Astrocyte of the spinal cord (primary cell): ENCODE data around the gene POLD2.
A peak's percentile ranks its signal among the peaks of the same experiment; 100 is the strongest.

Experiments used
- DNase-seq: peaks from one replicate; pipeline ENCODE4 v3.0.0; 2011; ENCODE audit warnings: low read depth, low spot score
- H3K4me3 ChIP-seq: 2 replicates; pipeline ENCODE4 v1.5.1; 2011; ENCODE audit warnings: low read depth, mild to moderate bottlenecking, low read length, moderate library complexity
- in situ Hi-C: cut with HindIII; loops from 2 replicates; pipeline ENCODE4 v1.10.0; 2017; ENCODE audit warnings: low sequenced_read_pairs
- TF ChIP-seq, protein P1 (sequence below): IDR thresholded peaks from 2 replicates; pipeline ENCODE4 v1.5.1; 2012; ENCODE audit warnings: low read depth, mild to moderate bottlenecking, low read length, inconsistent platforms

Gene POLD2

DNA sequence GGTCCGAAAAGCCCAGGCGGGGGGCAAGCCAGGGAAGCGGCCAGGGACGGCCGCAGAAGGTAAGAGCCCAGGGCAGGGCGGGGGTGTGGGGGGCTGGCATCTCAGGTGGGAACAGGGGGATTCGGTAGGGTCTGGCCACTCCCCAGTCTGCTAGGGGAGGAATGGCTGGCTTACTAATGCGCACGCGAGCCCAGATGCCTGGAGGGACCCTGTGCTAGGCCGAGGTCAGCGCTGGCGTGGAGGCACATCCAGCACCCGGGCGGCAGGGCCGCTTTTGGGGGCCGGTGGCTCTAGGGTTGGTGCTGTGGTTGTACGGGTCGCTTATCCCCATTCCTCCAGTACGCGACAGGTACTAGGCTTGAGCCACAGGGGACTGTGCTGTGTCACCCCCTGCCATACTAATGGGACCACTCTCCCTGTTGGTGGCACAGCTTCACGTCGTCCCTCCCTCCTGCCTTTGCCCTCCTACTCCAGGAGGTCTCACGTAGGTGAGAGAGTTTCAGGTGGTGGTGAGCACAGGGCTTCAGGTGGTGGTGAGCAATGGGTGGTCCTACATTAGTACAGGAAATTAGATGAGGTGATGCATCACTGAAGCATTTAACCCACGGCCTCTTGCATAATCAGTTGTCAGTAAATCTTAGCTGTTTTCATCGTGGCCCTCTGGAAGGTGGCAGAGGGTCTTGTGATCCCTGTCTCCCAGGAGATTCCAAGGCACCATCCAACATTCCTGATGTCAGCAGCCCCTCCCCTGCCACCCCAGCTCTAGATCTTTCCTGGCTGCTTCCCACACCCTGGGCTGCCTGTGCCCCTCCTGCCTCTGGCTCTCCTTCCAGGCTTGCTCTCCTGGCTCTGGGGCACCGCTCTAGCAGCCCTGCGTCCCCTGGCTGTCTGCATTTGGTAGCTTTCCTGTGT lies 18.2 kb downstream of the POLD2 start:
- TF ChIP-seq, protein P1, sequence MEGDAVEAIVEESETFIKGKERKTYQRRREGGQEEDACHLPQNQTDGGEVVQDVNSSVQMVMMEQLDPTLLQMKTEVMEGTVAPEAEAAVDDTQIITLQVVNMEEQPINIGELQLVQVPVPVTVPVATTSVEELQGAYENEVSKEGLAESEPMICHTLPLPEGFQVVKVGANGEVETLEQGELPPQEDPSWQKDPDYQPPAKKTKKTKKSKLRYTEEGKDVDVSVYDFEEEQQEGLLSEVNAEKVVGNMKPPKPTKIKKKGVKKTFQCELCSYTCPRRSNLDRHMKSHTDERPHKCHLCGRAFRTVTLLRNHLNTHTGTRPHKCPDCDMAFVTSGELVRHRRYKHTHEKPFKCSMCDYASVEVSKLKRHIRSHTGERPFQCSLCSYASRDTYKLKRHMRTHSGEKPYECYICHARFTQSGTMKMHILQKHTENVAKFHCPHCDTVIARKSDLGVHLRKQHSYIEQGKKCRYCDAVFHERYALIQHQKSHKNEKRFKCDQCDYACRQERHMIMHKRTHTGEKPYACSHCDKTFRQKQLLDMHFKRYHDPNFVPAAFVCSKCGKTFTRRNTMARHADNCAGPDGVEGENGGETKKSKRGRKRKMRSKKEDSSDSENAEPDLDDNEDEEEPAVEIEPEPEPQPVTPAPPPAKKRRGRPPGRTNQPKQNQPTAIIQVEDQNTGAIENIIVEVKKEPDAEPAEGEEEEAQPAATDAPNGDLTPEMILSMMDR = no peak
- peak; percentile 54 for DNase-seq
- in situ Hi-C loops = no loop called here
- peak overlapping the region; percentile 60 for H3K4me3 ChIP-seq

DNA sequence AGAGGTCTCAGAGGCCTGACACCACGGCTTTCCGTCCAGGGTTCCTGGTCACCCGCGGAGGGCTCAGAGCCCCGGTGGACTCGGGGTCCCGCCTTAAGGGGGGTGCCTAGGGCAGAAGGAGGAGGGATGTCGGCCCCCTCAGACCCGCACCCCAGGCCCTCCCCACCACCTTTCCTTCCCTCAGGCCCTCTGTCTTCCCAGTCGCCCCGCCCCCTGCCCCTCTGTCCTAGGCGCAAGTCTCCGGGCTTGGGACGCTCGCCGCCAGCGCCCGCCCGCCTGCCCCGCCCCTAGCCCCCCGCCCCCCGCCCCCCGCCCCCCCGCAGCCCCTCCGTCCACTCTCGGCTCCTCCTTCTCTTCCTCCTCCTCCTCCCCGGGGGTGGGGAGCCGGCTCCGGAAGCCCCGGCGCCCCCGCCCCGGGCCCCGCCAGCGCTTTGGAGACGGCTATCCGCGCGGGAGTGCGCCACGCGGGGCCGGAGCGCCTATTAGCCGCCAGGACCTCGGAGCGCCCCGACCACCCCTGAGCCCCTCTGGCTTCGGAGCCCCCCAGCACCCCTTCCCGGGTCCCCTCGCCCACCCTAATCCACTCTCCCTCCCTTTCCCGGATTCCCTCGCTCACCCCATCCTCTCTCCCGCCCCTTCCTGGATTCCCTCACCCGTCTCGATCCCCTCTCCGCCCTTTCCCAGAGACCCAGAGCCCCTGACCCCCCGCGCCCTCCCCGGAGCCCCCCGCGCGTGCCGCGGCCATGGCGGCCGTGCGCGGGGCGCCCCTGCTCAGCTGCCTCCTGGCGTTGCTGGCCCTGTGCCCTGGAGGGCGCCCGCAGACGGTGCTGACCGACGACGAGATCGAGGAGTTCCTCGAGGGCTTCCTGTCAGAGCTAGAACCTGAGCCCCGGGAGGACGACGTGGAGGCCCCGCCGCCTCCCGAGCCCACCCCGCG lies 19.2 kb downstream of the POLD2 start, which contains the start of gene AEBP1:
Gene AEBP1 (plus strand): TSS at position 423 of the 937 bp plus-strand sequence. CDS start 321 bp downstream, at position 744.
- TF ChIP-seq, protein P1 = no peak
- in situ Hi-C loops = no loop called here
- H3K4me3 ChIP-seq = peak within 1 kb of the TSS; percentile 60
- peak; percentile 30 for DNase-seq

DNA sequence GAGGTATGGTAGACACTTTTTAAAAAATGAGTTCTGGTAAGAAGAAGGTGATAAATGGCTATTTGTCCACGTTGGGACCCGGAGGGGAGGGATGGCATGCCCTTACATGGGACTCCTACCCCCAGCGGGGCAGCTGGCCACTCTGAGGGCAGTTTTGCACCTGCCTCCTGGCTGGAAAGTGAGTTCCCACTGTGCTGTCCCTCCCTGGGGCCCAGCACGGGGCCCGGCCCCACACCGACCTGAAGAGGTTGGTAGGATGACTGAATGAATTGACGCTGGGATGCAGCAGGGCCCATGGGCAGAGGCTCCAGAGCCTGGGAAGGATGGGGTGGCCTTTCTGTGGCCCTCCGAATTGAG lies 19.8 kb downstream of the POLD2 start:
- TF ChIP-seq, protein P1 = no peak
- in situ Hi-C loops = no loop called here
- no peak overlapping the region for H3K4me3 ChIP-seq
- no peak for DNase-seq

DNA sequence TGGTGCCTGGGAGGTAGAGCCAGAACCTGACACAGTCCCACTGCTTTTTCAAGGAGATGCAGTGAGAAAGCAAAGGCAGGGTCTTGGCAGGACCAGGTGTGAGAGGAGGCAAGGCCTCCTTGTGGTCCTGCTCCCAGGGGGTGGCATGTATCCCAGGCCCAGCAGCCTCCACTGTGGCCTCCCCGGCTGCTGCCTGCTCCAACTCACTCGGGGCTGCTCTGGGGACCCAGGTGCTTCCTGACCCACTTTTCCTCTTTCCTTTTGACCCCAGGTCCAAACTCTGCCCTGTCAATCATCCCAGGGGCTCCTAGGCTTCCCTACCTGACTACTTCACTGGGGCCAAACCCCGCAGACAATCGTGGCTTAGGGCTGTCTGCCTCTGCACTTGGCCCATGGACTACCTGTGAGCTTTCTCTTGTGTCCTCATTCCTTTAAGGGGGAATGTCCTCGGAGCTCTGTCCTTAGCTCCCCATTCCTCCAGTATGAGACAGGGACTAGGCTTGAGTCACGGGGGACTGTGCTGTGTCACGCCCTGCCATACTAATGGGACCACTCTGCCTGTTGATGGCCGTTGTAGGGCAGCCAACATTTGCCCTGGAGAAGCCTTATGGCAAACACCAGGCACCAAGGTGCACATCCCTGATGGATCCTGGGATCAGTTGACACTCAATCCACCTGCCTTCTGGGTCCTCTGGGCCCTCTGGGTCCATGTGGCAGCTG lies 20.3 kb downstream of the POLD2 start:
- in situ Hi-C loops = no loop called here
- H3K4me3 ChIP-seq = no peak overlapping the region
- TF ChIP-seq, protein P1 = no peak
- no peak for DNase-seq

DNA sequence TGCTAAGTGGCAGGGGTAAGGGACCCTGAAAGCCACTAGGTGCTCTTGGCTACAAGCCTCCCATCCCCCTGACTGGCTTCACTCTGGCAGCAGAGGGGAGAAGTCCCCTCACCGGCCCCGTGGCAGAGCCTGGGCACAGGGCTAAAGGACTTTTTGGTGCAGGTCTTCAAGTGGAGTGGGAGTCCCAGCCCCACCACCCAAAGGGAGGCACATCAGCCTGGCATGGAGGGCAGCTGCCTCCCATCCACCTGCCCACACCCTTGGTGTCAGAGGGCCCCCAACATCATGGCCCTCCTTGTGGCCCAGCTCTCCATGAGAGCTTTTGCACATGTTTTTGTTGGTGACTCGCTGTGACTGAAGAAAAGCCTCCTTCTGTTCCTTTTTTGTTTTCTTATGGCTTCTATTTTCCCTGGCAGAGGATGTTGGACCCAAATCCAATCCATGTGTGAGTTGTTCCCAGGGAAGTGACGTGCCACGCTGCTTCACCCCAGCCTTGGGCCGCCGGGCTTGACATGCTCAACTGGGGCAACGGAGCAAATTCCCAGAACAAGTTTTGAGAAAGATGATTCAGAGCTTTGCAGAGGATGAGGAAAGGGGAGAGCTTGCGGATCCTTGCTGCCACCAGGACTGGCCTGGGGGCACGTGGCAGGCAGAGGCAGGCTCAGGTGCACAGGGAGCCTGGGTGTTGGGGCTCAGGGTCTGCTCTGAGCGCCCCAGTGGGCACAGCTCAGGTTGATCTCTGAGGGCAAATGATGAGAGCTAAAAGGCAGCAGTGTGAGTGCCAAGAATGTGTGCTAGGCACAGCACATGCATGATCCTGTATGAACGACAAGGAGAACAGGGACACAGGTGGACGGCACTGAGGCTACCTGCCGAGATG lies 21.1 kb downstream of the POLD2 start:
- DNase-seq = peak; percentile 67
- in situ Hi-C loops = no loop called here
- no peak overlapping the region for H3K4me3 ChIP-seq
- TF ChIP-seq, protein P1 = no peak
